Endothelial cell of umbilical vein (primary cell): Measurements from ENCODE around the gene TMEM98. TPM values are rescaled to one million over a fixed set of nuclear protein-coding genes. Genes with fewer than 3 reads are reported as not detected.

Experiments used
- BruUV-seq: library from RNA; stranded (reverse); fragments of 400-500 nt; replicated peaks from 2 replicates; lab custom pipeline; 2021; lab: Mats Ljungman, UMichigan
- CTCF ChIA-PET: fragments of 300-600, 350-600 bp; sonication (Branson Sonifier 250); formaldehyde crosslinking; loops from one replicate; lab custom pipeline; 2021; ENCODE audit warnings: antibody characterized with exemption, inconsistent platforms; lab: Charles Lee
- POLR2A ChIA-PET: fragments of 300-600, 350-600 bp; sonication (Branson Sonifier 250); formaldehyde crosslinking; loops from one replicate; lab custom pipeline; 2021; ENCODE audit warnings: antibody characterized with exemption, inconsistent platforms; lab: Charles Lee
- DNase-seq: peaks from one replicate; pipeline ENCODE4 v3.0.0-alpha.2; 2011; ENCODE audit warnings: low read depth, low spot score
- FAIRE-seq: peaks from 2 replicates; lab custom pipeline; 2011; peaks lifted over from hg19 to GRCh38; lab: Jason Lieb, UNC
- H2AFZ ChIP-seq: 2 replicates; pipeline ENCODE4 v1.6.0; 2012; ENCODE audit warnings: low read depth, low read length, control low read depth, inconsistent platforms
- H3K27ac ChIP-seq: 2 replicates; pipeline ENCODE4 v1.5.1; 2011; ENCODE audit warnings: low read depth, mild to moderate bottlenecking, control low read depth, low read length, moderate library complexity; ENCODE audit not compliant: insufficient read depth
- H3K27me3 ChIP-seq, 2 experiments: 2 replicates each; pipeline versions ENCODE4 v1.6.0 to v1.6.1; 2011; ENCODE audit warnings: low read length in 2 of 2, mixed read lengths in 1 of 2; ENCODE audit not compliant: control insufficient read depth in 2 of 2, insufficient read depth in 2 of 2
- H3K36me3 ChIP-seq, 2 experiments: 2 replicates in 1 of 2; 3 replicates in 1 of 2; pipeline ENCODE4 v1.5.1; 2011; ENCODE audit warnings: low read length in 2 of 2, mild to moderate bottlenecking in 1 of 2, moderate library complexity in 1 of 2; ENCODE audit not compliant: control insufficient read depth in 2 of 2, insufficient read depth in 2 of 2; ENCODE audit errors: extremely low read depth in 1 of 2
- H3K4me1 ChIP-seq: 3 replicates; pipeline ENCODE4 v1.5.1; 2011; ENCODE audit warnings: mild to moderate bottlenecking, low read length; ENCODE audit not compliant: control insufficient read depth, insufficient read depth; ENCODE audit errors: extremely low read depth
- H3K4me2 ChIP-seq: 2 replicates; pipeline ENCODE4 v1.6.1; 2011; ENCODE audit warnings: low read length, control low read depth, mixed read lengths; ENCODE audit not compliant: insufficient read depth
- H3K4me3 ChIP-seq, 3 experiments: fragments of 200-600 bp in 1 of 3; sonication (generic), shearing (Covaris generic) in 1 of 3; replicated peaks in 1 of 3; 2 replicates each; pipeline ENCODE4 v1.5.1; 2011 to 2016; ENCODE audit warnings: control low read depth in 3 of 3, low read length in 3 of 3, mild to moderate bottlenecking in 2 of 3, inconsistent platforms in 1 of 3, low read depth in 1 of 3, moderate library complexity in 1 of 3; ENCODE audit not compliant: insufficient read depth in 1 of 3
- H3K79me2 ChIP-seq: 2 replicates; pipeline ENCODE4 v1.6.0; 2012; ENCODE audit warnings: low read length, inconsistent platforms; ENCODE audit not compliant: control insufficient read depth, insufficient read depth
- H3K9ac ChIP-seq: replicated peaks from 2 replicates; pipeline ENCODE3; 2011; ENCODE audit warnings: low read length, control low read depth; ENCODE audit not compliant: insufficient read depth; ENCODE audit errors: extremely low read depth
- H3K9me1 ChIP-seq: replicated peaks from 3 replicates; pipeline ENCODE4 v1.6.0; 2011; ENCODE audit warnings: mild to moderate bottlenecking, low read length; ENCODE audit not compliant: control insufficient read depth, insufficient read depth; ENCODE audit errors: extremely low read depth
- H3K9me3 ChIP-seq: replicated peaks from 2 replicates; pipeline ENCODE4 v1.5.1; 2012; ENCODE audit warnings: low read length, inconsistent platforms; ENCODE audit not compliant: control insufficient read depth, insufficient read depth
- H4K20me1 ChIP-seq: replicated peaks from 2 replicates; pipeline ENCODE3; 2011; ENCODE audit warnings: mild to moderate bottlenecking, low read length; ENCODE audit not compliant: control insufficient read depth, insufficient read depth; ENCODE audit errors: extremely low read depth
- CTCF ChIP-seq, 2 donors: IDR thresholded peaks; 1 replicate in 1 of 2; 2 replicates in 1 of 2; pipeline ENCODE4 v1.5.1; 2011; ENCODE audit warnings: low read length in 2 of 2, mild to moderate bottlenecking in 2 of 2, moderate library complexity in 2 of 2, control low read depth in 1 of 2, inconsistent platforms in 1 of 2, low read depth in 1 of 2; ENCODE audit not compliant: insufficient read depth in 1 of 2; ENCODE audit errors: extremely low read depth in 1 of 2
- EZH2 ChIP-seq: IDR thresholded peaks from 2 replicates; pipeline ENCODE4 v1.6.1; 2012; ENCODE audit warnings: borderline replicate concordance, low read depth, mild to moderate bottlenecking, moderate library complexity, low read length, inconsistent platforms; ENCODE audit not compliant: severe bottlenecking
- FOS ChIP-seq: IDR thresholded peaks from 2 replicates; pipeline ENCODE4 v1.6.1; 2011; ENCODE audit warnings: mild to moderate bottlenecking, low read length, moderate library complexity, borderline replicate concordance; ENCODE audit not compliant: insufficient read depth
- GATA2 ChIP-seq: IDR thresholded peaks from 2 replicates; pipeline ENCODE4 v1.7.0; 2011; ENCODE audit warnings: low read depth, mild to moderate bottlenecking, moderate library complexity, mixed read lengths, low read length; ENCODE audit not compliant: insufficient read length, insufficient read depth
- JUN ChIP-seq: IDR thresholded peaks from 2 replicates; pipeline ENCODE4 v1.6.1; 2011; ENCODE audit warnings: borderline replicate concordance, low read depth; ENCODE audit not compliant: insufficient read length, insufficient read depth
- MAX ChIP-seq: IDR thresholded peaks from 2 replicates; pipeline ENCODE4 v1.6.1; 2011; ENCODE audit not compliant: insufficient read depth, insufficient read length
- MYC ChIP-seq: IDR thresholded peaks from one replicate; pipeline ENCODE4 v1.6.1; 2011; ENCODE audit warnings: mild to moderate bottlenecking, low read depth, low read length
- POLR2A ChIP-seq: IDR thresholded peaks from 2 replicates; pipeline ENCODE4 v1.6.1; 2012; ENCODE audit warnings: low read depth, mild to moderate bottlenecking, control low read depth, low read length
- POLR2AphosphoS5 ChIP-seq: IDR thresholded peaks from 2 replicates; pipeline ENCODE4 v1.6.1; 2012; ENCODE audit warnings: low read depth, mild to moderate bottlenecking, control low read depth, low read length, moderate library complexity; ENCODE audit not compliant: insufficient read depth
- dilution Hi-C: fragments of 300-500 bp; cut with MboI; formaldehyde crosslinking; loops from one replicate; pipeline ENCODE4 v1.15.0; 2019; ENCODE audit warnings: low sequenced_read_pairs; ENCODE audit not compliant: extremely low pct_ligation_motif_present
- intact Hi-C: fragments of 100-400 bp; cut with micrococcal nuclease; formaldehyde crosslinking; loops from one replicate; pipeline ENCODE4 v1.10.0; 2022
- polyA plus RNA-seq, 4 experiments: library from polyadenylated mRNA; depleted of rRNA in 3 of 4; stranded (reverse) in 3 of 4; unstranded in 1 of 4; fragments of >200 nt; gene quantifications; 2 replicates each; pipeline versions ENCODE4 v1.2.1 to v1.2.3, GENCODE V29; 2011 to 2012; ENCODE audit warnings: missing spikeins in 1 of 4
- total RNA-seq: library from RNA; stranded (reverse); gene quantifications from 2 replicates; pipeline ENCODE4 v1.2.3, GENCODE V29; 2021

The TMEM98 gene
- total and polyA plus RNA-seq, 2 donors (not counting 3 experiments of a cell fraction or from before 2014, with no cell fraction given), result 83.6 to 456 TPM

- no peak for DNase-seq
- ChIA-PET POLR2A (no interaction called here), CTCF (no interaction called here)
- intact Hi-C loops, result no loop called here
- no peak overlapping the region for H3K27ac ChIP-seq
- H2AFZ ChIP-seq, result no peak overlapping the region
- no peaks in the 10 kb centered on the region for H3K4me1 ChIP-seq
- no peaks in the 10 kb centered on the region for H3K36me3 ChIP-seq
- dilution Hi-C loops, result no loop called here
- peaks cover 3 to 4% of the 10 kb centered on the region in 2 experiments for H3K27me3 ChIP-seq
- no peaks in the 10 kb centered on the region for H4K20me1 ChIP-seq
- H3K9me3 ChIP-seq, result no peaks in the 10 kb centered on the region
- no peak overlapping the region for H3K4me2 ChIP-seq
- no peak for TF ChIP-seq MAX
- H3K9me1 ChIP-seq, result no peaks in the 10 kb centered on the region
- no peak for FAIRE-seq
- no TSS peak for BruUV-seq
- H3K4me3 ChIP-seq, result no peak overlapping the region
- H3K79me2 ChIP-seq, result no peaks in the 10 kb centered on the region
- H3K9ac ChIP-seq, result no peak overlapping the region
Observed at GRCh38 chr17:32955155-32955554, 27.2 kb downstream of the TMEM98 start.

GRCh38 chr17:32956240-32956970, 28.5 kb downstream of the TMEM98 start:
- H3K4me2 ChIP-seq, result no peak overlapping the region
- H4K20me1 ChIP-seq, result no peaks in the 10 kb centered on the region
- H3K27ac ChIP-seq, result no peak overlapping the region
- no peaks in the 10 kb centered on the region for H3K9me3 ChIP-seq
- no peaks in the 10 kb centered on the region for H3K9me1 ChIP-seq
- ChIA-PET POLR2A (no interaction called here), CTCF (interaction anchor here (1.2 to 1.3 kb wide), 2 partner anchors 20 to 42 kb away, joined by 3 to 5 read pairs; no protein-coding TSS in a partner anchor)
- no peaks in the 10 kb centered on the region for H3K79me2 ChIP-seq
- H2AFZ ChIP-seq, result no peak overlapping the region
- H3K9ac ChIP-seq, result no peak overlapping the region
- TF ChIP-seq POLR2AphosphoS5 (no peak), MYC (no peak), MAX (no peak), POLR2A (no peak), GATA2 (no peak), FOS (no peak), EZH2 (no peak), CTCF (IDR thresholded peaks at IDR 0.05; ENCODE audit: extremely low read depth in 1 of 2, insufficient read depth in 1 of 2, low read depth in 1 of 2, low read length in 2 of 2) (no peak), JUN (no peak)
- intact Hi-C loops, result no loop called here
- H3K4me3 ChIP-seq, result no peak overlapping the region
- H3K4me1 ChIP-seq, result no peaks in the 10 kb centered on the region
- no peaks in the 10 kb centered on the region for H3K36me3 ChIP-seq
- FAIRE-seq (no peak), DNase-seq (no peak)
- BruUV-seq, result no TSS peak
- dilution Hi-C loops, result no loop called here
- H3K27me3 ChIP-seq, result peaks cover 3 to 4% of the 10 kb centered on the region in 2 experiments
